HepG2 (cell line): ENCODE measurements around the gene NR3C2. TPM values are rescaled to one million over a fixed set of nuclear protein-coding genes. Genes with fewer than 3 reads are reported as not detected.

Experiments used
- ATAC-seq: fragments of 200-7000 bp; cut with Tn5 transposase; 3 replicates; pipeline ENCODE4 v1.9.1; 2020; ENCODE audit warnings: mild to moderate bottlenecking, moderate library complexity
- BruUV-seq: library from RNA; stranded (reverse); fragments of 400-500 nt; replicated peaks from 2 replicates; lab custom pipeline; 2021; lab: Mats Ljungman, UMichigan
- CTCF ChIA-PET: fragments of 300-600 bp; formaldehyde crosslinking; extraction: SDS; loops from one replicate; lab custom pipeline; 2021; ENCODE audit warnings: low total read pairs, inconsistent platforms, low intra/inter-chr PET ratio; lab: Yijun Ruan, JAX
- POLR2A ChIA-PET: fragments of 350-600 bp; sonication (Branson Sonifier 250); formaldehyde crosslinking; loops from one replicate; lab custom pipeline; 2020; ENCODE audit warnings: antibody characterized with exemption, inconsistent platforms; lab: Yijun Ruan, JAX
- DNase-seq: peaks from one replicate; pipeline ENCODE4 v3.0.0-alpha.2; 2015; ENCODE audit warnings: low spot score
- FAIRE-seq: peaks from 3 replicates; lab custom pipeline; 2011; peaks lifted over from hg19 to GRCh38; lab: Jason Lieb, UNC
- H2AFZ ChIP-seq: one replicate; pipeline ENCODE4 v1.6.1; 2011; ENCODE audit warnings: low read length, inconsistent platforms
- H3K27ac ChIP-seq: fragments of 300-600 bp; 3 replicates; pipeline ENCODE4 v1.8.0; 2011; ENCODE audit warnings: mixed run types, mild to moderate bottlenecking, mixed read lengths, low read length, inconsistent platforms; ENCODE audit not compliant: insufficient read depth; ENCODE audit errors: extremely low read length
- H3K27me3 ChIP-seq, 2 experiments: fragments of 200-600 bp in 1 of 2; 2 replicates in 1 of 2; 3 replicates in 1 of 2; pipeline versions ENCODE4 v1.6.0 to v1.8.0; 2011; ENCODE audit warnings: low read length in 2 of 2, mild to moderate bottlenecking in 2 of 2, moderate library complexity in 2 of 2, inconsistent platforms in 1 of 2; ENCODE audit not compliant: insufficient read depth in 2 of 2, control insufficient read depth in 1 of 2
- H3K36me3 ChIP-seq, 2 experiments: fragments of 200-600 bp in 1 of 2; replicated peaks in 1 of 2; 2 replicates in 1 of 2; 3 replicates in 1 of 2; pipeline versions ENCODE4 v1.5.1 to v1.8.0; 2011; ENCODE audit warnings: low read length in 2 of 2, inconsistent platforms in 1 of 2; ENCODE audit not compliant: insufficient read depth in 2 of 2, control insufficient read depth in 1 of 2
- H3K4me1 ChIP-seq: 2 replicates; pipeline ENCODE4 v1.5.1; 2012; ENCODE audit warnings: low read length, inconsistent platforms; ENCODE audit not compliant: insufficient read depth
- H3K4me2 ChIP-seq: 2 replicates; pipeline ENCODE4 v1.6.0; 2011; ENCODE audit warnings: low read depth, low read length, inconsistent platforms
- H3K4me3 ChIP-seq, 3 experiments: fragments of 200-600 bp in 1 of 3; sonication (generic), shearing (Covaris generic) in 1 of 3; replicated peaks in 1 of 3; 2 replicates each; pipeline ENCODE4 v1.5.1; 2011 to 2016; ENCODE audit warnings: low read length in 3 of 3, inconsistent platforms in 2 of 3, low read depth in 2 of 3, mild to moderate bottlenecking in 2 of 3, control low read depth in 1 of 3, mixed read lengths in 1 of 3; ENCODE audit not compliant: insufficient read depth in 1 of 3
- H3K79me2 ChIP-seq: one replicate; pipeline ENCODE4 v1.6.1; 2011; ENCODE audit warnings: low read length, inconsistent platforms; ENCODE audit not compliant: insufficient read depth
- H3K9ac ChIP-seq: 2 replicates; pipeline ENCODE4 v1.6.0; 2011; ENCODE audit warnings: mild to moderate bottlenecking, low read depth, low read length, inconsistent platforms; ENCODE audit not compliant: insufficient read depth
- H3K9me3 ChIP-seq: 2 replicates; pipeline ENCODE4 v1.5.1; 2012; ENCODE audit warnings: mild to moderate bottlenecking, low read length
- H4K20me1 ChIP-seq: 2 replicates; pipeline ENCODE4 v1.6.0; 2011; ENCODE audit warnings: inconsistent platforms, mild to moderate bottlenecking, low read length, moderate library complexity; ENCODE audit not compliant: insufficient read depth
- ATF4 ChIP-seq, 2 experiments: fragments of 450-650 bp in 1 of 2; sonication (generic) in 1 of 2; formaldehyde crosslinking; IDR thresholded peaks; 2 replicates each; pipeline versions ENCODE4 v1.5.0 to v1.8.0; 2020 to 2022; ENCODE audit warnings: mild to moderate bottlenecking in 1 of 2, missing genetic modification reagents in 1 of 2
- BRCA1 ChIP-seq: sonication (generic); formaldehyde crosslinking; IDR thresholded peaks from 2 replicates; pipeline ENCODE4 v1.4.0; 2020; ENCODE audit warnings: missing genetic modification reagents
- IRF9 ChIP-seq: sonication (generic); formaldehyde crosslinking; IDR thresholded peaks from 2 replicates; pipeline ENCODE4 v1.8.0; 2022; ENCODE audit warnings: missing genetic modification reagents, mild to moderate bottlenecking, borderline replicate concordance
- SKI ChIP-seq: fragments of 450-650 bp; IDR thresholded peaks from one replicate; pipeline ENCODE4 v1.6.1; 2018; ENCODE audit warnings: mild to moderate bottlenecking; ENCODE audit not compliant: partially characterized antibody
- TRAFD1 ChIP-seq: sonication (generic); formaldehyde crosslinking; IDR thresholded peaks from 2 replicates; pipeline ENCODE4 v1.5.1; 2020; ENCODE audit warnings: missing genetic modification reagents, mild to moderate bottlenecking, borderline replicate concordance
- ZBTB42 ChIP-seq: sonication (generic); formaldehyde crosslinking; IDR thresholded peaks from 2 replicates; pipeline ENCODE4 v1.5.0; 2020; ENCODE audit warnings: mild to moderate bottlenecking, missing genetic modification reagents
- ZNF12 ChIP-seq: sonication (generic); formaldehyde crosslinking; IDR thresholded peaks from 2 replicates; pipeline ENCODE4 v1.5.0; 2020; ENCODE audit warnings: missing genetic modification reagents
- ZNF136 ChIP-seq: sonication (generic); formaldehyde crosslinking; IDR thresholded peaks from 2 replicates; pipeline ENCODE4 v1.8.1; 2022; ENCODE audit warnings: low read depth, mild to moderate bottlenecking, moderate library complexity, missing genetic modification reagents
- ZNF282 ChIP-seq: fragments of 450-650 bp; IDR thresholded peaks from 2 replicates; pipeline ENCODE4 v1.6.1; 2018; ENCODE audit not compliant: partially characterized antibody
- WGBS: methylation state at CpG from one replicate; pipeline ENCODE4 v1.1.6; 2017; ENCODE audit warnings: low lambda C conversion rate; 5-methylcytosine and 5-hydroxymethylcytosine counted together
- in situ Hi-C: cut with HindIII; loops from 2 replicates; pipeline ENCODE4 v1.10.0; 2017; ENCODE audit warnings: low pct_unique_long_range_greater_than_20kb; ENCODE audit not compliant: extremely low pct_ligation_motif_present
- intact Hi-C: fragments of 100-400 bp; cut with micrococcal nuclease; formaldehyde crosslinking; loops from one replicate; pipeline ENCODE4 v1.10.0; 2022; ENCODE audit not compliant: unreplicated experiment
- polyA plus RNA-seq, 8 experiments: library from polyadenylated mRNA; depleted of rRNA in 3 of 8; stranded (reverse) in 7 of 8; unstranded in 1 of 8; fragments of >200 nt; fragmentation: Illumina TruSeq in 4 of 8; extraction: Trizol in 4 of 8; gene quantifications; 2 replicates each; pipeline versions ENCODE4 v1.2.1 to v1.2.3, GENCODE V29; 2011 to 2016; ENCODE audit warnings: low read depth in 4 of 8, missing spikeins in 1 of 8, mixed read lengths in 1 of 8; ENCODE audit not compliant: insufficient read depth in 1 of 8
- total RNA-seq, 5 experiments: library from RNA; depleted of rRNA; stranded (reverse); fragments of >200 nt; fragmentation: Illumina TruSeq; extraction: Trizol; gene quantifications; 2 replicates each; pipeline ENCODE4 v1.2.3, GENCODE V29; 2016; ENCODE audit warnings: low read depth in 1 of 5

NR3C2 gene
- total and polyA plus RNA-seq, 2 of the 13 experiments (the other 11 are each of a cell fraction or from before 2014, with no cell fraction given), result 0.26 to 0.46 TPM

- no peak for DNase-seq
These were observed 77.7 kb downstream of the NR3C2 start for GRCh38 chr4:148364525-148364924.

More at GRCh38 chr4:148364525-148364924, 77.7 kb downstream of the NR3C2 start:
- Histone ChIP-seq H3K9ac (no peak overlapping the region), H3K27me3 (no peaks in the 10 kb centered on the region), H2AFZ (no peak overlapping the region), H3K36me3 (no peaks in the 10 kb centered on the region), H3K9me3 (no peaks in the 10 kb centered on the region), H3K4me1 (no peaks in the 10 kb centered on the region), H3K4me2 (no peak overlapping the region), H4K20me1 (no peaks in the 10 kb centered on the region), H3K4me3 (no peak overlapping the region), H3K79me2 (no peaks in the 10 kb centered on the region), H3K27ac (no peak overlapping the region)
- intact Hi-C loops, result no loop called here
- POLR2A ChIA-PET, result no interaction called here
- TF ChIP-seq SKI (no peak), ZNF136 (CRISPR knock-in tag) (no peak), IRF9 (CRISPR knock-in tag) (no peak), TRAFD1 (CRISPR knock-in tag) (no peak), ZBTB42 (CRISPR knock-in tag) (no peak), BRCA1 (CRISPR knock-in tag) (no peak), ZNF282 (no peak), ZNF12 (CRISPR knock-in tag) (no peak), ATF4 (CRISPR knock-in tag; IDR thresholded peaks at IDR 0.05) (no peak)
- ATAC-seq (no peak), FAIRE-seq (no peak)
- CTCF ChIA-PET, result no interaction called here
- no TSS peak for BruUV-seq
- in situ Hi-C loops, result no loop called here
- 0% methylated on average over 1 of the region's 1 CpG for WGBS
